SU-DHL-6 (cell line): Measurements from ENCODE around the gene POPDC2.

Source experiments
- H2AFZ ChIP-seq: fragments of 200-600 bp; sonication (generic); 2 replicates; pipeline ENCODE4 v1.6.1; 2014; ENCODE audit warnings: low read depth, mild to moderate bottlenecking, moderate library complexity, mixed read lengths, antibody characterized with exemption, low read length; ENCODE audit not compliant: severe bottlenecking
- H3F3A ChIP-seq: fragments of 200-600 bp; shearing (Covaris generic); 2 replicates; pipeline ENCODE4 v1.6.0; 2016; ENCODE audit warnings: antibody characterized with exemption, mild to moderate bottlenecking; ENCODE audit not compliant: insufficient read depth
- H3K27ac ChIP-seq: fragments of 200-600 bp; sonication (generic); 2 replicates; pipeline ENCODE4 v1.5.1; 2016; ENCODE audit warnings: low read depth, mild to moderate bottlenecking, low read length, moderate library complexity, mixed read lengths
- H3K27me3 ChIP-seq: fragments of 200-600 bp; sonication (generic), shearing (Covaris generic); 2 replicates; pipeline ENCODE4 v1.6.0; 2014; ENCODE audit warnings: mild to moderate bottlenecking, low read length
- H3K36me3 ChIP-seq: fragments of 200-600 bp; sonication (generic); 2 replicates; pipeline ENCODE4 v1.6.1; 2014; ENCODE audit warnings: mild to moderate bottlenecking, low read length, mixed read lengths
- H3K4me2 ChIP-seq: fragments of 300-600, 200-600 bp; shearing (Covaris generic), sonication (generic); 2 replicates; pipeline ENCODE4 v1.6.0; 2014; ENCODE audit warnings: low read length, low read depth, mild to moderate bottlenecking; ENCODE audit not compliant: poor library complexity, severe bottlenecking
- H3K4me3 ChIP-seq: fragments of 200-600 bp; sonication (generic); 2 replicates; pipeline ENCODE4 v1.5.1; 2014; ENCODE audit warnings: antibody characterized with exemption, low read length, mild to moderate bottlenecking, mixed read lengths; ENCODE audit not compliant: insufficient read depth, poor library complexity, severe bottlenecking
- H3K79me2 ChIP-seq: fragments of 200-600 bp; sonication (generic); 2 replicates; pipeline ENCODE4 v1.6.1; 2014; ENCODE audit warnings: mild to moderate bottlenecking, low read length, moderate library complexity; ENCODE audit not compliant: insufficient read depth
- H3K9ac ChIP-seq: fragments of 200-600 bp; sonication (generic); 2 replicates; pipeline ENCODE4 v1.7.0; 2014; ENCODE audit warnings: mild to moderate bottlenecking, low read length
- H3K9me2 ChIP-seq: fragments of 200-600 bp; sonication (generic); replicated peaks from 2 replicates; pipeline ENCODE4 v1.6.1; 2014; ENCODE audit warnings: low read length; ENCODE audit not compliant: insufficient read depth
- H3K9me3 ChIP-seq: fragments of 200-600 bp; sonication (generic); 2 replicates; pipeline ENCODE4 v1.6.1; 2014; ENCODE audit warnings: low read length, mixed read lengths; ENCODE audit not compliant: insufficient read depth
- H4K20me1 ChIP-seq: fragments of 200-600 bp; sonication (generic); 2 replicates; pipeline ENCODE4 v1.6.1; 2014; ENCODE audit warnings: low read depth, mild to moderate bottlenecking, antibody characterized with exemption, low read length, moderate library complexity, mixed read lengths
- EZH2phosphoT487 ChIP-seq: fragments of 200-600 bp; sonication (generic), shearing (Covaris generic); conservative IDR thresholded peaks from 2 replicates; pipeline ENCODE4 v1.6.1; 2018; ENCODE audit warnings: mild to moderate bottlenecking, antibody characterized with exemption, low read length, moderate library complexity, mixed read lengths
- TF ChIP-seq, protein P1 (sequence below): fragments of 200-600 bp; sonication (generic); IDR thresholded peaks from one replicate; pipeline ENCODE4 v1.5.1; 2017; ENCODE audit warnings: antibody characterized with exemption, mild to moderate bottlenecking, low read length, moderate library complexity; ENCODE audit not compliant: insufficient read depth, poor library complexity, severe bottlenecking

The POPDC2 gene

DNA sequence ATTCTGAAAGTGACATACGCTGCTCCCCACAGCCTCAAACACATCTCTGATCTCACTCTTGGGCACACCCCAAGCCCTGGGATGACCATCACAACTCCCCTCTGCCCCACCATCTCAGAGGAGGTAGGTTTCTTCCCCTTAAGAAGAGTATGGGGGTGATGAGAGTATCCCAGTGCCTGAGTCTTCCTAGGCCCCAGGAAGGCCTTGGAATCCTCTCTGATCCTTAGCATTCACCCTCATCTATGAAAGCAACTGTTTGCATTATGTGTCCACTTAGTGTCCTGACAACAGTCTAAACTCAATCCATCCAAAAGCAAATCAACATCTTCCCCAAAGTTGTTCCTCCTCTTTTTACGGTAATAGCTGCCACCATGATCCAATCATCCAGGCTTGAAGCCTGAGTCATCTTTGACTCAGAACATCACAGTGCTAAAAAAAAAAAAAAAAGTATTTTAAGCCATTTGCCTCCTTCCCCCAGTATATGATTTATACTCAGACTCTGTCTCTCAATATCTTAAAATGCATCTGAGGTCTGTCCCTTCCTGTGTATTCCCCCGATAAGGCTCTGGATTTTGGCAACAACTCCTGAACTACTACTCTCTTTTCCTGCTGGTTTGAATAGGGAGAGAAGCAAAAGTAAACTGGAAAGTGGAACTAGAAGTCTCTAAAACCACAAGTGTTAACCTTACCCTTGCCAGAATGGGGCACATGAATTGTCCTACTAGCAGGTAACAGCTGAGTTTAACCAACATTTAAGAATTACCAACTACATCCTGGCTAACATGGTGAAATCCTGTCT, 22.5 kb downstream of the POPDC2 start:
- no peaks in the 10 kb centered on the region for H3K9me3 ChIP-seq
- no peaks in the 10 kb centered on the region for H3K9me2 ChIP-seq
- H3K9ac ChIP-seq, result no peak overlapping the region
- no peak overlapping the region for H3K4me3 ChIP-seq
- H4K20me1 ChIP-seq, result no peaks in the 10 kb centered on the region
- H3K36me3 ChIP-seq, result no peaks in the 10 kb centered on the region
- H3K4me2 ChIP-seq, result no peak overlapping the region
- H3F3A ChIP-seq, result no peaks in the 10 kb centered on the region
- no peak overlapping the region for H2AFZ ChIP-seq
- H3K27me3 ChIP-seq, result no peaks in the 10 kb centered on the region
- no peaks in the 10 kb centered on the region for H3K79me2 ChIP-seq
- H3K27ac ChIP-seq, result no peak overlapping the region
- TF ChIP-seq EZH2phosphoT487, result no peak
- TF ChIP-seq, protein P1, sequence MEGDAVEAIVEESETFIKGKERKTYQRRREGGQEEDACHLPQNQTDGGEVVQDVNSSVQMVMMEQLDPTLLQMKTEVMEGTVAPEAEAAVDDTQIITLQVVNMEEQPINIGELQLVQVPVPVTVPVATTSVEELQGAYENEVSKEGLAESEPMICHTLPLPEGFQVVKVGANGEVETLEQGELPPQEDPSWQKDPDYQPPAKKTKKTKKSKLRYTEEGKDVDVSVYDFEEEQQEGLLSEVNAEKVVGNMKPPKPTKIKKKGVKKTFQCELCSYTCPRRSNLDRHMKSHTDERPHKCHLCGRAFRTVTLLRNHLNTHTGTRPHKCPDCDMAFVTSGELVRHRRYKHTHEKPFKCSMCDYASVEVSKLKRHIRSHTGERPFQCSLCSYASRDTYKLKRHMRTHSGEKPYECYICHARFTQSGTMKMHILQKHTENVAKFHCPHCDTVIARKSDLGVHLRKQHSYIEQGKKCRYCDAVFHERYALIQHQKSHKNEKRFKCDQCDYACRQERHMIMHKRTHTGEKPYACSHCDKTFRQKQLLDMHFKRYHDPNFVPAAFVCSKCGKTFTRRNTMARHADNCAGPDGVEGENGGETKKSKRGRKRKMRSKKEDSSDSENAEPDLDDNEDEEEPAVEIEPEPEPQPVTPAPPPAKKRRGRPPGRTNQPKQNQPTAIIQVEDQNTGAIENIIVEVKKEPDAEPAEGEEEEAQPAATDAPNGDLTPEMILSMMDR, result no peak

DNA sequence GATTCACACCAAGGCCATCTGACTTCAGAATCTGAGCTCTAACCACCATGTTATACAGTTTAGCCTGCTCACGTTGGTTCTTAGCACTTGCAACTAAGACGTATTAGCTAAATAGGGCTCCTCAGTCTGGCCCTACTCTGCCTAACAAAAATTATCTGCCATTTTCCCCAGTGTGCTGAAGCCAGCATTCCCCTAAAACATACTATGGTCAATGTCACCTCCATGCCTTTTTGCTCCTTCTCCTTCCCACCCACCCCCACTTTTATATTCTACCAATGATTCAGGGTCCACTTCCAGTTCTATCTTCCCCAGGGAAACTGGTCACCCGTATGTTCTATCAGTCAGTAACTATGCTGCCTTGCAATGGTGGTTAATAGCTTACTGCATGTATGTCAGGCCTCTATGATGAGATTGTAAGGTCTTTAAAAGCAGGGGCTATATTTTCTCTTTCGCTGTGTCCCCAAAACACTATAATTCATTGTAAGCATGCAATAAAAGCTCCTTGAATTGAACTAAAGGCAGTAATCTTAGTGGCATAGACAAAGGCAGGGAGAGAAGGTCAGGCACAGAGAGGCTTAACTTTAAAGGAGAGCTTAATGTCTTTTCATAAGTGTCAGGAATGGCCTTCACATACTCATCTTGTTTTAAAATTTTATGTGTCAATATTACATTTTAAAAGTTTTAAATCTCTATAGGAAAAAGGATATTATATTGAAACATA, 23.3 kb downstream of the POPDC2 start:
- no peaks in the 10 kb centered on the region for H3K9me3 ChIP-seq
- no peak overlapping the region for H3K4me3 ChIP-seq
- H3K9ac ChIP-seq, result no peak overlapping the region
- H3K36me3 ChIP-seq, result no peaks in the 10 kb centered on the region
- no peaks in the 10 kb centered on the region for H3K27me3 ChIP-seq
- no peaks in the 10 kb centered on the region for H3K79me2 ChIP-seq
- TF ChIP-seq, protein P1, result no peak
- no peak for TF ChIP-seq EZH2phosphoT487
- H2AFZ ChIP-seq, result no peak overlapping the region
- H3K27ac ChIP-seq, result no peak overlapping the region
- H4K20me1 ChIP-seq, result no peaks in the 10 kb centered on the region
- H3F3A ChIP-seq, result no peaks in the 10 kb centered on the region
- no peaks in the 10 kb centered on the region for H3K9me2 ChIP-seq
- no peak overlapping the region for H3K4me2 ChIP-seq

DNA sequence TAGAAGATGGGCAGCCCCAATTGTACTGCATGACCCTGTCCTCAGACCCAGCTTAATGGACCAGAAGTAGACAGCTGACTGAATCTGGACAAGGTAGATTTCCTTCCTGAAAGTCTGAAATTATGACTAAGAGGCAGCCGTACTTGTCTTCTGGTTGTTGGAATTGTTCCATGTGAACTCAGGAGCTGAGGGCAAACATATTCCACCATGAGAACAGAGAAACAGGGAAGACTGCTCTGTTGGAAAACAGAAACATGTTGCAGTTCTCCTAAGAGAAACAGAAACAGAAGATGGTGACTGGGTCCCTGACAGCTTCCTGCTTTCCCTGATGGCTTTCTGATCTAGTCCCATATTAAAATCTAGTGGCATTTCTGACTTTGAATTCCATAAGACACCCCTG, 24.1 kb downstream of the POPDC2 start:
- Histone ChIP-seq H2AFZ (no peak overlapping the region), H3K4me2 (no peak overlapping the region), H3K9me2 (no peaks in the 10 kb centered on the region), H3K9ac (no peak overlapping the region), H3K4me3 (no peak overlapping the region), H3K36me3 (no peaks in the 10 kb centered on the region), H3K9me3 (no peaks in the 10 kb centered on the region), H3K27me3 (no peaks in the 10 kb centered on the region), H3K79me2 (no peaks in the 10 kb centered on the region), H4K20me1 (no peaks in the 10 kb centered on the region), H3K27ac (no peak overlapping the region), H3F3A (no peaks in the 10 kb centered on the region)
- TF ChIP-seq, protein P1, result no peak
- TF ChIP-seq EZH2phosphoT487, result no peak
